ENCODE data around the gene SHH. TPM values are rescaled to one million over a fixed set of nuclear protein-coding genes. Genes with fewer than 3 reads are reported as not detected.

Gene SHH
- total and polyA plus RNA-seq, 2 donors (not counting 3 experiments of a cell fraction or from before 2014, with no cell fraction given): not detected

GRCh38 chr7:155798673-155799439, 13.4 kb downstream of the SHH start:
- FAIRE-seq (no peak), DNase-seq (ENCODE audit: low read depth, low spot score) (no peak)
- Histone ChIP-seq H3K4me1 (ENCODE audit: control insufficient read depth, extremely low read depth, insufficient read depth, low read length) (peaks cover 8% of the 10 kb centered on the region), H3K9me1 (replicated peaks; ENCODE audit: control insufficient read depth, extremely low read depth, insufficient read depth, low read length) (no peaks in the 10 kb centered on the region), H3K27me3 (ENCODE audit: control insufficient read depth in 2 of 2, insufficient read depth in 2 of 2, low read length in 2 of 2) (peaks cover 11 to 26% of the 10 kb centered on the region in 2 experiments), H3K4me2 (ENCODE audit: insufficient read depth, low read length) (no peak overlapping the region), H3K9ac (replicated peaks; ENCODE audit: extremely low read depth, insufficient read depth, low read length) (no peak overlapping the region), H3K79me2 (ENCODE audit: control insufficient read depth, insufficient read depth, low read length) (no peaks in the 10 kb centered on the region), H2AFZ (ENCODE audit: low read depth, low read length) (no peak overlapping the region), H3K36me3 (ENCODE audit: control insufficient read depth in 2 of 2, extremely low read depth in 1 of 2, insufficient read depth in 2 of 2, low read length in 2 of 2) (no peaks in the 10 kb centered on the region), H3K9me3 (replicated peaks; ENCODE audit: control insufficient read depth, insufficient read depth, low read length) (no peaks in the 10 kb centered on the region), H3K4me3 (replicated peaks in 1 of 3; ENCODE audit: insufficient read depth in 1 of 3, low read depth in 1 of 3, low read length in 3 of 3) (no peak overlapping the region), H4K20me1 (replicated peaks; ENCODE audit: control insufficient read depth, extremely low read depth, insufficient read depth, low read length) (no peaks in the 10 kb centered on the region), H3K27ac (ENCODE audit: insufficient read depth, low read depth, low read length) (no peak overlapping the region)
- ChIA-PET POLR2A (no interaction called here), CTCF (interaction anchor here (1.6 to 2.4 kb wide), 2 partner anchors 965 to 1018 kb away, joined by 6 to 10 read pairs; no protein-coding TSS in a partner anchor)
- no TSS peak for BruUV-seq (replicated peaks)
- dilution Hi-C loops (cut with MboI; ENCODE audit: extremely low pct_ligation_motif_present, low sequenced_read_pairs) (no loop called here), intact Hi-C loops (cut with micrococcal nuclease) (loop anchor here (5.0 kb wide), 1 partner anchor 1473 kb away; no protein-coding TSS in a partner anchor)
- no peak for TF ChIP-seq MYC (IDR thresholded peaks at IDR 0.05; ENCODE audit: low read depth, low read length)
- TF ChIP-seq CTCF (IDR thresholded peaks at IDR 0.05; ENCODE audit: extremely low read depth in 1 of 2, insufficient read depth in 1 of 2, low read depth in 1 of 2, low read length in 2 of 2): no peak
- no peak for TF ChIP-seq JUN (IDR thresholded peaks at IDR 0.05; ENCODE audit: borderline replicate concordance, insufficient read depth, insufficient read length, low read depth)
- no peak for TF ChIP-seq EZH2 (IDR thresholded peaks at IDR 0.05; ENCODE audit: borderline replicate concordance, low read depth, low read length, severe bottlenecking)
